ENCODE results near the gene HMGXB3. TPM values are rescaled to one million over a fixed set of nuclear protein-coding genes. Genes with fewer than 3 reads are reported as not detected.

Gene HMGXB3
- total RNA-seq, 2 experiments from 2014 or later: 35.1 to 44.0 TPM

DNA sequence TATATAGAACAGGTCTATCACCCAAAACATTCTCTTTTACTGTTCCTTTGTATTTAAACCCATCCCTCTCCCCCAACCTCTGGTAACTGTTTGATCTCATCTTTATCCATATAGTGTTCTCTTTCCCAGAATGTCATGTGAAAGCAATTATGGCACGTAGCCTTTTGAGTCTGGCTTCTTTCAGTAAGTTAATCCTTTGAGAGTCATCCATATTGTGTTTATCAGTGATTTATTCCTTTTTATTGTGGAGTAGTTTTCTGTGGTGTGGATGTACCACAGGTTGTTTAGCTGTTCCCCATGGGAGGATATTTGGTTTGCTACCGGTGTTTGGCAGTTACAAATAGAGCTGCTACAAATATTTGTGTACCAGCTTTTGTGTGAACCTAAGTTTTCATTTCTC is 38.0 kb downstream of the HMGXB3 start:
- CTCF ChIA-PET (ENCODE audit: unreplicated experiment): no interaction called here
- DNase-seq (ENCODE audit: low spot score): no peak

DNA sequence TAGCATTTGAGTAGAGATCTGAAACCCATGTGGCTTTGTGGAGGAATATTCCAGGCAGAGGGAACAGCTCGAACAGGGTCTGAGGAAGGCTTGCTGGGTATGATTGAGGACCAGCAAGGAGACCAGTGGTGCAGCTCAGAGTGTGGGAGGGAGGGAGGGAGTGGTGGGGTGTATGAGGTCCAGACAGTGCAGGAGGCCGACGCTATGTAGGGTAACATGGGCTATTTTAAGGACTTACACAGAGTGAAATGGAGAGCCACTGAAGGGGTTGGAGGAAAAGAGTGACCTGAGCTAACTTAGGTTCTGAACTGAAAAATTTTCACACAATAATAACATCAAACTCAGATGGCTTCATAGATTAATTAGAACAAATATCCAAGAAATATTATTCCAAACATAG is 41.9 kb downstream of the HMGXB3 start:
- BruUV-seq (replicated peaks): no TSS peak
- no peaks in the 10 kb centered on the region; the same call in 1 of the 2 replicates for H4K20me1 ChIP-seq (ENCODE audit: insufficient read depth, low read length)
- no peaks in the 10 kb centered on the region for H3K9me3 ChIP-seq (ENCODE audit: low read length)
- peaks cover 96% of the 10 kb centered on the region for H3K36me3 ChIP-seq (ENCODE audit: insufficient read depth, low read length)
- POLR2A ChIA-PET: no interaction called here
- TF ChIP-seq, protein P1, sequence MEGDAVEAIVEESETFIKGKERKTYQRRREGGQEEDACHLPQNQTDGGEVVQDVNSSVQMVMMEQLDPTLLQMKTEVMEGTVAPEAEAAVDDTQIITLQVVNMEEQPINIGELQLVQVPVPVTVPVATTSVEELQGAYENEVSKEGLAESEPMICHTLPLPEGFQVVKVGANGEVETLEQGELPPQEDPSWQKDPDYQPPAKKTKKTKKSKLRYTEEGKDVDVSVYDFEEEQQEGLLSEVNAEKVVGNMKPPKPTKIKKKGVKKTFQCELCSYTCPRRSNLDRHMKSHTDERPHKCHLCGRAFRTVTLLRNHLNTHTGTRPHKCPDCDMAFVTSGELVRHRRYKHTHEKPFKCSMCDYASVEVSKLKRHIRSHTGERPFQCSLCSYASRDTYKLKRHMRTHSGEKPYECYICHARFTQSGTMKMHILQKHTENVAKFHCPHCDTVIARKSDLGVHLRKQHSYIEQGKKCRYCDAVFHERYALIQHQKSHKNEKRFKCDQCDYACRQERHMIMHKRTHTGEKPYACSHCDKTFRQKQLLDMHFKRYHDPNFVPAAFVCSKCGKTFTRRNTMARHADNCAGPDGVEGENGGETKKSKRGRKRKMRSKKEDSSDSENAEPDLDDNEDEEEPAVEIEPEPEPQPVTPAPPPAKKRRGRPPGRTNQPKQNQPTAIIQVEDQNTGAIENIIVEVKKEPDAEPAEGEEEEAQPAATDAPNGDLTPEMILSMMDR (conservative IDR thresholded peaks at IDR 0.05; ENCODE audit: low read length): no peak
- TF ChIP-seq EZH2phosphoT487 (IDR thresholded peaks at IDR 0.05; ENCODE audit: borderline replicate concordance, low read depth, low read length): no peak
- no peak overlapping the region for H3K4me3 ChIP-seq (ENCODE audit: low read depth, low read length, poor library complexity, severe bottlenecking)
- H3K4me2 ChIP-seq (ENCODE audit: low read length): no peak overlapping the region
- no peak overlapping the region for H2AFZ ChIP-seq (ENCODE audit: low read length)
- CTCF ChIA-PET (ENCODE audit: unreplicated experiment): interaction anchor here (0.6 kb wide), 1 partner anchor 395 kb away, joined by 4 read pairs; no protein-coding TSS in a partner anchor
- no peaks in the 10 kb centered on the region for H3K79me2 ChIP-seq (ENCODE audit: insufficient read depth, low read depth, low read length)
- no peak for DNase-seq (ENCODE audit: low spot score)
- H3K9me2 ChIP-seq (ENCODE audit: insufficient read depth, low read length): no peaks in the 10 kb centered on the region
- intact Hi-C loops (cut with micrococcal nuclease; ENCODE audit: unreplicated experiment): no loop called here
- no peak overlapping the region for H3K27ac ChIP-seq (ENCODE audit: low read depth, low read length, poor library complexity, severe bottlenecking)
- no peaks in the 10 kb centered on the region for H3K4me1 ChIP-seq (ENCODE audit: insufficient read depth, low read length, poor library complexity, severe bottlenecking)

More for the DNA sequence above, 38.0 kb downstream of the HMGXB3 start:
- Histone ChIP-seq H3K9me3 (ENCODE audit: low read length) (no peaks in the 10 kb centered on the region), H3K4me3 (ENCODE audit: low read depth, low read length, poor library complexity, severe bottlenecking) (no peak overlapping the region), H4K20me1 (ENCODE audit: insufficient read depth, low read length) (no peaks in the 10 kb centered on the region; the same call in 1 of the 2 replicates), H2AFZ (ENCODE audit: low read length) (no peak overlapping the region), H3K4me1 (ENCODE audit: insufficient read depth, low read length, poor library complexity, severe bottlenecking) (peaks cover 18% of the 10 kb centered on the region), H3K79me2 (ENCODE audit: insufficient read depth, low read depth, low read length) (no peaks in the 10 kb centered on the region), H3K4me2 (ENCODE audit: low read length) (no peak overlapping the region), H3K9me2 (ENCODE audit: insufficient read depth, low read length) (no peaks in the 10 kb centered on the region), H3K36me3 (ENCODE audit: insufficient read depth, low read length) (peaks cover 98% of the 10 kb centered on the region), H3K27ac (ENCODE audit: low read depth, low read length, poor library complexity, severe bottlenecking) (no peak overlapping the region)
- intact Hi-C loops (cut with micrococcal nuclease; ENCODE audit: unreplicated experiment): no loop called here
- BruUV-seq (replicated peaks): no TSS peak
- POLR2A ChIA-PET: interaction anchor here (1.5 kb wide), 1 partner anchor 9 kb away, joined by 4 read pairs; no protein-coding TSS in a partner anchor
- no peak for TF ChIP-seq EZH2phosphoT487 (IDR thresholded peaks at IDR 0.05; ENCODE audit: borderline replicate concordance, low read depth, low read length)
- TF ChIP-seq, protein P1 (conservative IDR thresholded peaks at IDR 0.05; ENCODE audit: low read length): no peak

DNA sequence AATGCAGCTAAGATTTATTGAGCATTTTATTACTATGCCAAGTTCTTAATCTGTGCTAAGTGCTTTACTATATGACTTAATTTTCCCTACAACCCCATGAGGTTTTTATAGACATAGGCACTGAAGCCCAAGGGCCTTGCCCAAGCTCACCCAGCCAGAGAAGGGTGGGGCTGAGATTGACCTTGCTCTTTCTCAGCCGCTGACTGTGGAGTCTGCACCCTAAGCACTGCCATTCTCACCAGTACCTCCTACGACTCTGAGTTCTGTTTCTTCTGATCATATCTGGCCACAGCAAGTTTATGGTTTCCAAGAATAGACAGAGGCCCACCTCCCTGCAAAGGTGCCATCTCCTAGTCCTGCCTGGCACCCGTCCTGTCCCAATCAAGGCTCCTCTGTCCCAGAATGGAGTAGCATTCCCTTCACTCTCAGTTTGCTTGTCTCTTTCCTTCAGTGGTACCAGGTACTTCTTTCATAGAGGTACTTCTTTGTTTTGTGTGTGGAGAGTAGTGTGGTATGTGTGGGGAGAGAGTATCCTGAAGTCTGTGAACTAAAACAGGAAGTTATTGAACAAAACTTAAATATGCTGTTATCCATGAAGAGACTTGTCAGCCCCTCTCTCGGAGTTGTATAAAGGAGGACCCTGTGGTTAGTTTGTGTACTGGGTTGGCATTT is 43.3 kb downstream of the HMGXB3 start:
- no peaks in the 10 kb centered on the region; the same call in 1 of the 2 replicates for H4K20me1 ChIP-seq (ENCODE audit: insufficient read depth, low read length)
- DNase-seq (ENCODE audit: low spot score): no peak
- no peaks in the 10 kb centered on the region for H3K4me1 ChIP-seq (ENCODE audit: insufficient read depth, low read length, poor library complexity, severe bottlenecking)
- no peaks in the 10 kb centered on the region for H3K79me2 ChIP-seq (ENCODE audit: insufficient read depth, low read depth, low read length)
- TF ChIP-seq, protein P1 (conservative IDR thresholded peaks at IDR 0.05; ENCODE audit: low read length): no peak
- no peak for TF ChIP-seq EZH2phosphoT487 (IDR thresholded peaks at IDR 0.05; ENCODE audit: borderline replicate concordance, low read depth, low read length)
- H3K4me2 ChIP-seq (ENCODE audit: low read length): no peak overlapping the region
- POLR2A ChIA-PET: interaction anchor here (1.1 kb wide), 1 partner anchor 37 kb away, joined by 3 read pairs; no protein-coding TSS in a partner anchor
- no peak overlapping the region for H3K27ac ChIP-seq (ENCODE audit: low read depth, low read length, poor library complexity, severe bottlenecking)
- CTCF ChIA-PET (ENCODE audit: unreplicated experiment): no interaction called here
- no TSS peak for BruUV-seq (replicated peaks)
- H3K4me3 ChIP-seq (ENCODE audit: low read depth, low read length, poor library complexity, severe bottlenecking): no peak overlapping the region
- peaks cover 96% of the 10 kb centered on the region for H3K36me3 ChIP-seq (ENCODE audit: insufficient read depth, low read length)
- no peaks in the 10 kb centered on the region for H3K9me2 ChIP-seq (ENCODE audit: insufficient read depth, low read length)
- no peaks in the 10 kb centered on the region for H3K9me3 ChIP-seq (ENCODE audit: low read length)
- intact Hi-C loops (cut with micrococcal nuclease; ENCODE audit: unreplicated experiment): no loop called here
- H2AFZ ChIP-seq (ENCODE audit: low read length): no peak overlapping the region
